Suprapubic skin (tissue), 4 donors: ENCODE results near the gene CWH43. TPM values are rescaled to one million over a fixed set of nuclear protein-coding genes. Genes with fewer than 3 reads are reported as not detected.
"Not testable (repeated sequence)": the region's sequence is repeated elsewhere in the genome, so short reads cannot be mapped to it uniquely, and the experiment has no call there.

Experiments
- DNase-seq, 2 donors: peaks; one replicate each; pipeline ENCODE4 v3.0.0-alpha.2; 2019; ENCODE audit warnings: low spot score in 2 of 2
- H3K27ac ChIP-seq: fragments of 200-600 bp; sonication (generic); one replicate; pipeline ENCODE4 v1.5.1; 2019
- H3K27me3 ChIP-seq: fragments of 200-600 bp; sonication (generic); one replicate; pipeline ENCODE4 v1.5.1; 2019
- H3K36me3 ChIP-seq: fragments of 200-600 bp; sonication (generic); one replicate; pipeline ENCODE4 v1.5.1; 2019
- H3K4me1 ChIP-seq: fragments of 200-600 bp; sonication (generic); one replicate; pipeline ENCODE4 v1.5.1; 2019
- H3K4me3 ChIP-seq: fragments of 200-600 bp; sonication (generic); one replicate; pipeline ENCODE4 v1.5.1; 2019; ENCODE audit warnings: mild to moderate bottlenecking
- H3K9me3 ChIP-seq: fragments of 200-600 bp; sonication (generic); one replicate; pipeline ENCODE4 v1.5.1; 2019
- EP300 ChIP-seq: sonication (generic); formaldehyde crosslinking; IDR thresholded peaks from one replicate; pipeline ENCODE4 v1.6.1; 2017; ENCODE audit warnings: antibody characterized with exemption
- WGBS: methylation state at CpG from one replicate; pipeline ENCODE4 v1.1.5; 2018; 5-methylcytosine and 5-hydroxymethylcytosine counted together
- total RNA-seq, 4 donors: library from RNA; depleted of rRNA; stranded (reverse); fragments of >200 nt; gene quantifications; one replicate each; pipeline ENCODE4 v1.1.0, GENCODE V29; 2016
- TF ChIP-seq, protein P1 (sequence below), 2 donors: fragments of 200-600 bp in 1 of 2; fragments of 450-650 bp in 1 of 2; sonication (generic) in 1 of 2; IDR thresholded peaks; one replicate each; pipeline ENCODE4 v1.5.1; 2016 to 2019; ENCODE audit warnings: antibody characterized with exemption in 2 of 2, mild to moderate bottlenecking in 1 of 2, moderate library complexity in 1 of 2

Gene CWH43
- total RNA-seq, 4 donors from 2014 or later, result 31.5 to 51.6 (median 39.6) TPM

DNA sequence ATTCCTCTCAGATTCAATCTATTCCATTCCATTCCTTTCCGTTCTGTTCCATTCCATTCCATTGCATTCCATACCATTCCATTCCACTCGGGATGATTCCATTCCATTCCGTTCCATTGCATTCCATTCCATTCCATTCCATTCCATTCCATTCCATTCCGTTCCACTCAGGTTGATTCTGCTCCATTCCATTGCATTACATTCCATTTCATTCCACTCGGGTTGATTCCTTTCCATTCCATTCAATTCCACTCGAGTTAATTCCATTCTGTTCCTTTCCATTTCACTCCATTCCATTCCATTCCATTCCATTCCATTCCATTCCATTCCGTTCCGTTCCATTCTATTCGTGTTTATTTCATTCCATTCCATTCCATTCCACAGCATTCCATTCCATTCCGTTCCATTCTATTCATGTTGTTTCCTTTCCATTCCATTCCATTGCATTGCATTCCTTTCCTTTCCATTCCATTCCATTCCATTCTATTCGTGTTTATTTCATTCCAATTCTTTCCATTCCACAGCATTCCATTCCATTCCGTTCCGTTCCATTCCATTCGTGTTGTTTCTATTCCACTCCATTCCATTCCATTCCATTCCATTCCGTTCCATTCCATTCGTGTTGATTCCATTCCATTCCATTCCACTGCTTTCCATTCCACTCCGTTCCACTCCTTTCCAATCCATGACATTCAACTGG, 118.3 kb downstream of the CWH43 start:
- TF ChIP-seq, protein P1, sequence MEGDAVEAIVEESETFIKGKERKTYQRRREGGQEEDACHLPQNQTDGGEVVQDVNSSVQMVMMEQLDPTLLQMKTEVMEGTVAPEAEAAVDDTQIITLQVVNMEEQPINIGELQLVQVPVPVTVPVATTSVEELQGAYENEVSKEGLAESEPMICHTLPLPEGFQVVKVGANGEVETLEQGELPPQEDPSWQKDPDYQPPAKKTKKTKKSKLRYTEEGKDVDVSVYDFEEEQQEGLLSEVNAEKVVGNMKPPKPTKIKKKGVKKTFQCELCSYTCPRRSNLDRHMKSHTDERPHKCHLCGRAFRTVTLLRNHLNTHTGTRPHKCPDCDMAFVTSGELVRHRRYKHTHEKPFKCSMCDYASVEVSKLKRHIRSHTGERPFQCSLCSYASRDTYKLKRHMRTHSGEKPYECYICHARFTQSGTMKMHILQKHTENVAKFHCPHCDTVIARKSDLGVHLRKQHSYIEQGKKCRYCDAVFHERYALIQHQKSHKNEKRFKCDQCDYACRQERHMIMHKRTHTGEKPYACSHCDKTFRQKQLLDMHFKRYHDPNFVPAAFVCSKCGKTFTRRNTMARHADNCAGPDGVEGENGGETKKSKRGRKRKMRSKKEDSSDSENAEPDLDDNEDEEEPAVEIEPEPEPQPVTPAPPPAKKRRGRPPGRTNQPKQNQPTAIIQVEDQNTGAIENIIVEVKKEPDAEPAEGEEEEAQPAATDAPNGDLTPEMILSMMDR (IDR thresholded peaks at IDR 0.05), result peak in 1 of 2 donors; percentile 5
- not testable (repeated sequence) for H3K4me3 ChIP-seq, H3K4me1 ChIP-seq, DNase-seq, H3K36me3 ChIP-seq, H3K27ac ChIP-seq, H3K27me3 ChIP-seq
- H3K9me3 ChIP-seq, result peaks cover 49% of the 10 kb centered on the region
- 59% methylated on average over 17 of the region's 17 CpGs for WGBS

DNA sequence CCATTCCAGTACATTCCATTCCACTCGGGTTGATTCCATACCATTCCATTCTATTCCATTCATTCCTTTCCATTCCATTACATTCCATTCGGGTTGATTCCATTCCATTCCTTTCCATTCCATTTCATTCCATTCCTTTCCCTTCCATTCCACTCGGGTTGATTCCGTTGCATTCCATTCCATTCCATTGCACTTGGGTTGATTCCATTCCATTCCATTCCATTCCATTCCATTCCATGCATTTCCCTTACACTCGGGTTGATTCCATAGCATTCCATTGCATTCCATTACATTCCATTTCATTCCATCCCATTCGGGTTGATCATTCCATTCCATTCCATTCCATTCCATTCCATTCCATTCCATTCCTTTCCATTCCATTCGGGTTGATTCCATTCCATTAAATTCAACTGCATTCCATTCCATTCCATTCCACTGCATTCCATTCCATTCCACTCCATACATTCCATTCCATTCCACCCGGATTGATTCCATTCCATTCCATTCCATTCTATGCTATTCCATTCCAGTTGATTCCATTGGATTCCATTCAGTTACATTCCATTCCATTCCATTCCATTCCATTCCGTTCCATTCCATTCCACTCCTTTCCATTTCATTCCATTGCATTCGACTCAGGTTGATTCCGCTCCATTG, 119.3 kb downstream of the CWH43 start:
- not testable (repeated sequence) for H3K27me3 ChIP-seq, H3K27ac ChIP-seq, H3K4me3 ChIP-seq, H3K36me3 ChIP-seq, DNase-seq, H3K4me1 ChIP-seq
- peaks cover 46% of the 10 kb centered on the region for H3K9me3 ChIP-seq
- 70% methylated on average over 11 of the region's 11 CpGs for WGBS

DNA sequence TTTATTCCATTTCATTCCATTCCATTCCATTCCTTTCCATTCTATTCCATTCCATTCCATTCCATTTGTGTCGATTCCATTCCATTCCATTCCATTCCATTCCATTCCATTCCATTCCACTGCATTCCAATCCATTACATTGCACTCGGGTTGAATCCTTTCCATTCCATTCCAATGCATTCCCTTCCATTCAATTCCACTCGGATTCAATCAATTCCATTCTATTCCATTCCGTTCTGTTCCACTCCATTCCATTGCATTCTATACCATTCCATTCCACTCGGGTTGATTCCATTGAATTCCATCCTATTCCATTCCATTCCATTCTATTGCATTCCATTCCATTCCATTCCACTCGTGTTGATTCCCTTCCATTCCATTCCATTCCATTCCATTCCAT, 121.2 kb downstream of the CWH43 start:
- not testable (repeated sequence) for H3K27ac ChIP-seq, DNase-seq, H3K36me3 ChIP-seq, H3K4me1 ChIP-seq, H3K27me3 ChIP-seq, H3K4me3 ChIP-seq
- peaks cover 44% of the 10 kb centered on the region for H3K9me3 ChIP-seq
- 61% methylated on average over 6 of the region's 6 CpGs for WGBS

DNA sequence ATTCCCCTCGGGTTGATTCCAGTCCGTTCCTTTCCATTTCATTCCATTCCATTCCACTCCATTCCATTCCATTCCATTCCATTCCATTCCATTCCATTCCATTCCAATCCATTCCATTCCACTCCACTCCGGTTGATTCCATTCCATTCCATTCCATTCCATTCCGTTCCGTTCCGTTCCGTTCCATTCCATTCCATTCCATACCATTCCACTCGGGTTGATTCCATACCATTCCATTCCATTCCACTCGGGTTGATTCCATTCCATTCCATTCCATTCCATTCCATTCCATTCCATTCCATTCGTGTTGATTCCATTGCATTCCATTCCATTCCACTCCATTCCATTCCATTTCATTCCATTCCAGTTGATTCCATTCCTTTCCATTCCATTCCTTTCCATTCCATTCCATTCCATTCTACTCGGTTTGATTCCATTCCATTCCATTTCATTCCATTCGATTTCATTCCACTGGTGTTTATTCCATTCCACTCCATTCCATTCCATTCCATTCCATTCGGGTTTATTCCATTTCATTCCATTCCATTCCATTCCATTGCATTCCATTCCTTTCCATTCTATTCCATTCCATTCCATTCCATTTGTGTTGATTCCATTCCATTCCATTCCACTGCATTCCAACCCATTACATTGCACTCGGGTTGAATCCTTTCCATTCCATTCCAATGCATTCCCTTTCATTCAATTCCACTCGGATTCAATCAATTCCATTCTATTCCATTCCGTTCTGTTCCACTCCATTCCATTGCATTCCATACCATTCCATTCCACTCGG, 122.3 kb downstream of the CWH43 start:
- TF ChIP-seq EP300, result peak; percentile 17
- H3K4me1 ChIP-seq, H3K36me3 ChIP-seq, H3K27ac ChIP-seq, H3K27me3 ChIP-seq, H3K4me3 ChIP-seq: not testable (repeated sequence)
- DNase-seq, result peak in 1 of 2 donors; percentile 56
- 57% methylated on average over 16 of the region's 17 CpGs for WGBS
- peaks cover 39% of the 10 kb centered on the region for H3K9me3 ChIP-seq

DNA sequence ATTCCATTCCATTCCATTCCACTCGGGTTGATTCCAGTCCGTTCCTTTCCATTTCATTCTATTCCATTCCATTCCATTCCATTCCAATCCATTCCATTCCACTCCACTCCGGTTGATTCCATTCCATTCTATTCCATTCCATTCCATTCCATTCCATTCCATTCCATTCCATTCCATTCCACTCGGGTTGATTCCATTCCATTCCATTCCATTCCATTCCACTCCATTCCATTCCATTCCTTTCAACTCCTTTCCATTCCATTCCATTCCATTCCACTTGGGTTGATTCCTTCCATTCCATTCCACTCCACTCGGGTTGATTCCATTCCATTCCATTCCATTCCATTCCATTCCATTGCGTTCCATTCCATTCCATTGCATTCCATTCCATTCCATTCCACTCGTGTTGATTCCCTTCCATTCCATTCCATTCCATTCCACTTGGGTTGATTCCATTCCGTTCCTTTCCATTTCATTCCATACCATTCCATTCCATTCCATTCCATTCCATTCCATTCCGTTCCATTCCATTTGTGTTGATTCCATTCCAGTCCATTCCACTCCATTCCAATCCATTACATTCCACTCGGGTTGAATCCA, 123.6 kb downstream of the CWH43 start:
- not testable (repeated sequence) for H3K27ac ChIP-seq, H3K4me3 ChIP-seq, H3K27me3 ChIP-seq, DNase-seq, H3K4me1 ChIP-seq, H3K36me3 ChIP-seq
- peaks cover 38% of the 10 kb centered on the region for H3K9me3 ChIP-seq
- 52% methylated on average over 10 of the region's 10 CpGs for WGBS

DNA sequence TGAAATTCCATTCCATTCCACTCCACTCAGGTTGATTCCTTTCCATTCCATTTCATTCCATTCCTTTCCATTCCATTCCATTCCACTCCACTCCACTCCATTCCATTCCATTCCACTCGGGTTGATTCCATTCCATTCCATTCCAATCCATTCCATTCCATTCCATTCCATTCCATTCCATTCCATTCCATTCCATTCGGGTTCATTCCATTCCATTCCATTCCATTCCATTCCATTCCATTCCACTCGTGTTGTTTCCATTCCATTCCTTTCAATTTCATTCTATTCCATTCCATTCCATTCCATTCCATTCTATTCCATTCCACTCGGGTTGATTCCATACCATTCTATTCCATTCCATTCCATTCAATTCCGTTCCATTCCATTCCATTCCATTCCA, 124.5 kb downstream of the CWH43 start:
- H3K36me3 ChIP-seq, H3K27ac ChIP-seq, H3K4me3 ChIP-seq, H3K27me3 ChIP-seq, H3K4me1 ChIP-seq, DNase-seq: not testable (repeated sequence)
- H3K9me3 ChIP-seq, result peaks cover 37% of the 10 kb centered on the region
- WGBS, result 72% methylated on average over 5 of the region's 5 CpGs

Other genes with a start within 250 kb of the CWH43 start
- 100 to 1,000 TPM in 1 of 4 donors, 10 to 100 TPM in 3; 48.4 to 168 (median 73.5) TPM for gene FRYL, start 206.0 kb upstream of the CWH43 start, total RNA-seq
- gene OCIAD1, start 155.2 kb upstream of the CWH43 start, total RNA-seq, result 100 to 1,000 TPM in 1 of 4 donors, 10 to 100 TPM in 3; 86.2 to 104 (median 92.9) TPM
- gene OCIAD2, start 79.5 kb upstream of the CWH43 start, total RNA-seq, result 100 to 1,000 TPM in 1 of 4 donors, 10 to 100 TPM in 3; 15.8 to 167 (median 36.1) TPM